SJSA1 (cell line): ENCODE measurements around the gene RRAS. TPM values are rescaled to one million over a fixed set of nuclear protein-coding genes. Genes with fewer than 3 reads are reported as not detected.

Experiments
- DNase-seq, 2 experiments: peaks; one replicate each; pipeline ENCODE4 v3.0.0-alpha.2; 2015 to 2020; ENCODE audit warnings: low spot score in 2 of 2, low read depth in 1 of 2
- H3K27ac ChIP-seq: fragments of 250-450 bp; sonication (Bioruptor Pico); 2 replicates; pipeline ENCODE4 v1.5.1; 2020; ENCODE audit warnings: mild to moderate bottlenecking, moderate library complexity
- H3K27me3 ChIP-seq: fragments of 250-450 bp; sonication (Bioruptor Pico); replicated peaks from 2 replicates; pipeline ENCODE4 v1.5.1; 2020; ENCODE audit warnings: mild to moderate bottlenecking, moderate library complexity
- H3K36me3 ChIP-seq: fragments of 250-450 bp; sonication (Bioruptor Pico); 2 replicates; pipeline ENCODE4 v1.5.1; 2020; ENCODE audit warnings: mild to moderate bottlenecking
- H3K4me1 ChIP-seq: fragments of 250-450 bp; sonication (Bioruptor Pico); replicated peaks from 2 replicates; pipeline ENCODE4 v1.6.1; 2021; ENCODE audit warnings: mild to moderate bottlenecking
- H3K4me3 ChIP-seq: fragments of 250-450 bp; sonication (Bioruptor Pico); 2 replicates; pipeline ENCODE4 v1.5.1; 2020; ENCODE audit warnings: mild to moderate bottlenecking
- H3K9me3 ChIP-seq: fragments of 250-450 bp; sonication (Bioruptor Pico); replicated peaks from 2 replicates; pipeline ENCODE4 v1.5.1; 2020; ENCODE audit warnings: mild to moderate bottlenecking
- total RNA-seq: library from RNA; depleted of rRNA; stranded (reverse); fragments of >200 nt; shearing (Covaris generic); gene quantifications from 2 replicates; pipeline ENCODE4 v1.2.3, GENCODE V29; 2014

RRAS gene
- total RNA-seq, 1 experiment from 2014 or later, result 30.6 TPM

DNA sequence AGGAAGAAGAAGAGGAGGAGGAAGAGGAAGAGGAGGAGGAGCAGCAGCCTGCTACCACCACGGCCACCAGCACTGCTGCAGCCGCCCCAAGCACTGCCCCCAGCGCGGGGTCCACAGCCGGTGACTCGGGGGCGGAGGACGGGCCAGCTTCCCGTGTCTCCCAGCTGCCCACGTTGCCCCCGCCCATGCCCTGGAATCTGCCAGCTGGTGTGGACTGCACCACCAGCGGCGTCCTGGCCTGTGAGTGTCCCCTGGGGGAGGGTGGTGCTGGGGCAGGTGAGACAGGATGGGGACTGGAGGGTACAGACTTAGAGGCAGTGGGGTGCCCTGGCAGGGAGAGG is 13.5 kb upstream of the RRAS start:
- no peak overlapping the region for H3K27ac ChIP-seq
- H3K4me1 ChIP-seq, result no peaks in the 10 kb centered on the region
- H3K36me3 ChIP-seq, result peaks cover 87% of the 10 kb centered on the region
- no peaks in the 10 kb centered on the region for H3K9me3 ChIP-seq
- no peak for DNase-seq
- no peaks in the 10 kb centered on the region for H3K27me3 ChIP-seq
- H3K4me3 ChIP-seq, result no peak overlapping the region

- Histone ChIP-seq H3K4me1 (no peaks in the 10 kb centered on the region), H3K36me3 (peaks cover 87% of the 10 kb centered on the region), H3K27me3 (no peaks in the 10 kb centered on the region)
These were observed 12.9 kb upstream of the RRAS start for GRCh38 chr19:49652551-49653465.

GRCh38 chr19:49651820-49652550 is 12.0 kb upstream of the RRAS start:
- no peaks in the 10 kb centered on the region for H3K9me3 ChIP-seq
- no peak overlapping the region for H3K27ac ChIP-seq
- H3K27me3 ChIP-seq, result no peaks in the 10 kb centered on the region
- H3K4me1 ChIP-seq, result no peaks in the 10 kb centered on the region
- peaks cover 90% of the 10 kb centered on the region for H3K36me3 ChIP-seq
- no peak for DNase-seq
- H3K4me3 ChIP-seq, result no peak overlapping the region

More at GRCh38 chr19:49652551-49653465, 12.9 kb upstream of the RRAS start:
- DNase-seq, result no peak
- no peak overlapping the region for H3K27ac ChIP-seq
- no peaks in the 10 kb centered on the region for H3K9me3 ChIP-seq
- no peak overlapping the region for H3K4me3 ChIP-seq

- no peak overlapping the region for H3K27ac ChIP-seq
- H3K4me1 ChIP-seq, result no peaks in the 10 kb centered on the region
- H3K9me3 ChIP-seq, result no peaks in the 10 kb centered on the region
- no peak overlapping the region for H3K4me3 ChIP-seq
- no peak for DNase-seq
- H3K36me3 ChIP-seq, result peaks cover 90% of the 10 kb centered on the region
- no peaks in the 10 kb centered on the region for H3K27me3 ChIP-seq
These were observed 11.3 kb upstream of the RRAS start for GRCh38 chr19:49651029-49651819.

GRCh38 chr19:49646586-49646985 is 6.6 kb upstream of the RRAS start:
- DNase-seq, result no peak
- Histone ChIP-seq H3K36me3 (peaks cover 70% of the 10 kb centered on the region), H3K4me3 (no peak overlapping the region), H3K27ac (no peak overlapping the region), H3K4me1 (peaks cover 8% of the 10 kb centered on the region), H3K9me3 (no peaks in the 10 kb centered on the region), H3K27me3 (no peaks in the 10 kb centered on the region)

DNA sequence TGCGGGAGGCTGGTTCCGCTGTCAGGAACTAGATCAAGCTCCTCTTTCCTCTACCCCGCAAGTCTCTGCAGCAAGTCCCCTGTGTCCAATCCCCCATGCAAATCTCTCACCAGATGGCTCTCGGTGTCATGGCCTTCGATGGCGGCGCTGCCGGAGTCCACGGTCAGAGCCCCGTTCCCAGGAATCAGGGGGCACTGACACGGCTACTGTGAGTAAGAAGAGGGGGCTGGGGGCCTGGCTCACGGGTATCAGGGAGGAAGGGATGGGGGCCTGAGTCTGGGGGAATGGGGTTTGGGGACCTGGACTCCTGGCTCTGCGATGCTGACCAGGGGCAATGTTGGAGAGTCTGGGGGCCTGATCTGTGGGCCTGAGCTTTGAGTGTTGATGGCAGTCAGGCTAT is 6.1 kb upstream of the RRAS start:
- Histone ChIP-seq H3K27ac (no peak overlapping the region), H3K36me3 (peaks cover 66% of the 10 kb centered on the region)

DNA sequence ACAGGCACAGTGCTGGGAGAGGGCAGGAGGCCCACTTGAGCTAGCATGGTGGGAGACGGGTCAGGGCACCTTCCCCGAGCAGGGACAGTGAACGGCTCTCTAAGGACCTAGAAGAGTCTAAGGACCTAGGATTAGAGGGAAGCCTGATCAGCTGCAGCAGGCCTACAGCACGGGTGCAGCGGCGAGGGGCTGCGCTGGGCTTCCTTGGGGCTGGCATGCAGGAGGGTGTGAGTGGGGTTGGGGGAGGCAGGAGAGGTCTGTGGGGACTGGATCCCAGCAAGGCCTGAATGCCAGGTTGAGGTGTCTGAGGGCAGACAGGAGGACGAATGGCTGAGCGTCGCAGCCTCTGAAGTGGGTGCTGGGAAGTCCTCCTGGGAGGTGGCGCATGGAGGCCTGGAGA is 5.6 kb upstream of the RRAS start:
- no peak for DNase-seq
- Histone ChIP-seq H3K4me3 (no peak overlapping the region), H3K27ac (no peak overlapping the region), H3K36me3 (peaks cover 67% of the 10 kb centered on the region), H3K9me3 (no peaks in the 10 kb centered on the region), H3K27me3 (no peaks in the 10 kb centered on the region), H3K4me1 (peaks cover 16% of the 10 kb centered on the region)

More for the DNA sequence above, 6.1 kb upstream of the RRAS start:
- H3K4me1 ChIP-seq, result peaks cover 13% of the 10 kb centered on the region
- H3K9me3 ChIP-seq, result no peaks in the 10 kb centered on the region
- DNase-seq, result no peak
- H3K27me3 ChIP-seq, result no peaks in the 10 kb centered on the region
- H3K4me3 ChIP-seq, result no peak overlapping the region

DNA sequence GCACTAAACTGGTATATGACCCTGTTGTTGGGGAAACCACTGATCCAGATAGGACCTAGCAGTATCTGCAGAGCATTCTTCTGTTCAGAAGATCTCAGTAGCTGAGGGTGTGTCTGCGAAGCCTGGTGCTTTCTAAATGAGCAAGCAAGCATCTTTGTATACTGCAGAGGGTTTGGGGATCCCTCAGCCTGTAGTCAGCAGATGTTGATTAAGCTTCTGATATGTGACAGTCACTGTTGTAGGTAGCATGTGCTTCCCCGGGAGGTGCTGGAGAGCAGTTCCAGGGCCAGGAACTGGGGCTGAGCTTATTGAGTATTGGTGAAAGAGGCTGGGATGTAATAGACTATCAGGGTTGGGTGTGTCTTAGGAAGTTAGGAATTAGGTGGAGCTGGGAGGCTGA is 3.5 kb upstream of the RRAS start:
- H3K27me3 ChIP-seq, result no peaks in the 10 kb centered on the region
- peaks cover 46% of the 10 kb centered on the region for H3K36me3 ChIP-seq
- H3K9me3 ChIP-seq, result no peaks in the 10 kb centered on the region
- H3K4me1 ChIP-seq, result peaks cover 21% of the 10 kb centered on the region
- H3K27ac ChIP-seq, result no peak overlapping the region
- H3K4me3 ChIP-seq, result no peak overlapping the region; the same call in 1 of the 2 replicates
- DNase-seq, result no peak

DNA sequence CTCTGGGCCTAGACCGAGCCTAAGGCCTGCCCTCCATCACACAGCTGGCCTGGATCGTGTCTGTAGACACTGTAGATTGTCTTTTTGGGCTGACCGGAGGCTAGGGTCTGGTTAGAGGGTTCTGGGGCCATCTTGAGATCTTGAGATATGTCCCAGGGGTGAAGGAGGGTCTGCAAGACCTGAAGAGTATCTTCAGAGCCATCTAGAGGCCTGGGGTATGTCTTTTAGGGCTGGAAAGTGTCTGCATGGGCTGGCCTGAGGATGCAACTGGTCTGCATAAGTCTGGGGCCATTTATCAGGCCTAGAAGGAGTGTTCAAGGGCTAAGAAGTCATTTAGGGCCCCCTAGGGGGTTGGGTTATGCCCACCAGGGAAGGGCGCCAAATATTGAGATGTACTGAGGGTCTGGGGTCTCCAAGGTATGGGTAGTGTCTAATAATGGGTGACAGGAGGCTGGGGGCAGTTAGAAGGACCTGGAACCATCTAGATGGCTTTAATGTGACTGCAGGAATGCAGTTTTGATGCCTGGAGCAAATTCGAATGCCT is 2.6 kb upstream of the RRAS start:
- Histone ChIP-seq H3K4me1 (peaks cover 29% of the 10 kb centered on the region), H3K27me3 (no peaks in the 10 kb centered on the region), H3K4me3 (peak overlapping the region; percentile 59), H3K36me3 (peaks cover 37% of the 10 kb centered on the region), H3K9me3 (no peaks in the 10 kb centered on the region), H3K27ac (peak overlapping the region; percentile 64)
- DNase-seq, result no peak

- DNase-seq, result peak; percentile 99
- H3K4me1 ChIP-seq, result peaks cover 29% of the 10 kb centered on the region
- H3K27ac ChIP-seq, result peak within 1 kb of the TSS; percentile 100
- peak within 1 kb of the TSS; percentile 59 for H3K4me3 ChIP-seq
- peaks cover 30% of the 10 kb centered on the region for H3K36me3 ChIP-seq
- H3K27me3 ChIP-seq, result no peaks in the 10 kb centered on the region
- H3K9me3 ChIP-seq, result no peaks in the 10 kb centered on the region
These were observed 1.9 kb upstream of the RRAS start, which contains the start of gene SCAF1 for GRCh38 chr19:49641688-49642491. SCAF1 (plus strand) TSS chr19:49642209; CDS start chr19:49645027, 2,818 bp downstream.

GRCh38 chr19:49639401-49640112 is 386 bp downstream of the RRAS start:
- peak in 1 of 2 experiments; percentile 32 for DNase-seq
- peak overlapping the region; percentile 59 for H3K4me3 ChIP-seq
- peaks cover 29% of the 10 kb centered on the region for H3K4me1 ChIP-seq
- no peaks in the 10 kb centered on the region for H3K27me3 ChIP-seq
- no peaks in the 10 kb centered on the region for H3K9me3 ChIP-seq
- H3K27ac ChIP-seq, result peak overlapping the region; percentile 60
- H3K36me3 ChIP-seq, result peaks cover 22% of the 10 kb centered on the region
